Right kidney (tissue), 1 donor: ENCODE data around the gene TENM3.
"Not testable (repeated sequence)": the region's sequence is repeated elsewhere in the genome, so short reads cannot be mapped to it uniquely, and the experiment has no call there.

Source experiments
- DNase-seq: peaks from one replicate; pipeline ENCODE4 v3.0.0-alpha.2; 2016

The TENM3 gene

DNA sequence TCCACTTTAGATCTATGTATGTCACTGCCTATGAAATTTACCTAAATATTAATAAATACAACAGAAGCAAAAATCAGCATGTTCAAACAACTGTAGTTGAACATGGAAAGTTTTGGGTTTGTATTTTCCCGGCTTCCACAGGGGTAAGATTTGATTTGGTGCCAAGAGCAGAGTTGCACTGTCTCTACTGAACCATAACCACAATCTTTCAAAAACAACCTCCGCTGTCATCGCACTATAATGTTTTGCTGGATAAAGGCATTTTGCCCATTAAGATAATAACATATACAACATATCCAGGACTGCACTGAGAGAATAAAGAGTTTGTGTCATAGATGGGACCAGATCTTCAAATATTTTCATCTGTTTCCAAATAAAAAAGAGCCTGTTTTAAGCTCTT is 94.9 kb downstream of the TENM3 start:
- DNase-seq: no peak

DNA sequence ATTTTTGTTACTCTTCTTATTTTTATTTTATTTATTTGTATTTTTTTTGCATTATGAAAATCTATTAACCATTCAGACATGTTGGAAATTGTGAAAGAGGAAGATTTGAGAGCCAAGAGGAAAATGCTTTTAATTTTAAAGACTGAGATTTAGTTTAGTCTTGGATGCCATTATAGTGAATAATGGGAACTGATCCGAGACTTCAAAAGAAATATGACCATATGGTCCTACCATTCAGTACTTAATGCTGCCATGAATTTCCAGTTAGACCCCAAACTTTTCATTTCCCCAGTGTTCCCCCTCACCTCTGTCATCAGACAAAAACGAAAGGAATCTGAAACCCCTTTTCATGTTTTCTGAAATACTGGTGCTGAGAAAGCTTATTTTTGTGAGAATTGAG is 95.5 kb downstream of the TENM3 start:
- no peak for DNase-seq

DNA sequence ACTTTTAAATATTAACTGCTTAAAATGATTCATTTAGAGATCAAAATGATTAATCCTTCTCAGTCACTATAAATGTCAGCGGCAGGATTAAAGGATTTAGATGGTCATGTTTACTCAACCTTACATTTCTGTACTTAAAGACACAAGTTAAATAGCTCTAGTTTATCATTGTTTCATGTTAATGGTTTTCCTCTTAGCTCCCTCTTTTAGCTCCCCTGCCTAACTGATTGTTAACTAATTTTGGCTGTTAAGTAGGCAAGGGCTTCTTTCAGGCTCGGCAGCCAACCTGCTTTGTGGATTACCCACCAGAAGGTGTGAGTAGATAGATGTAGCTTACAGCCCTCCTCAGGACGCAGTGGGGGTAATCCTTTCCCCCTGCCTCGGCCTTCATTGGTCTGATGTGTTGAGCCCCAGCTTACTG is 96.0 kb downstream of the TENM3 start:
- no peak for DNase-seq

DNA sequence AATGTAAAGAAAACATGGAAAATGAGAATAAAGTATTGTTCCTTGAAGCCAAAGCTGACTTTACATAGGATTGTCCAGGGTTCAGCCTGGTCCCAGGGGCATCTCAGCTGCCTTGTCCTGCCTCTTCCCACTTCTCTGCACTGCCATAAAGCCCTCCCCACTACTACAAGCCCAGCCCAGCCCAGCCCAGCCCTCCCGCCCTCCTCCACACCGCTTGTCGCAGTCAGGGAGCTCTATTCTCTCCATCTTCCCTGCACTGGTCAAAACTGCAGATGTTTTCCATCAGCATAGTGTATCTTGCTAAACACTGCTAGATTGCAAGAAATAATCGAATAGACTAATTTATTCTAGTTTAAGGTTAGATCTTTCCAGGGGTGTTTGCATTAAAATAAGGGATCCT is 100.3 kb downstream of the TENM3 start:
- no peak for DNase-seq

- no peak for DNase-seq
These were observed 101.8 kb downstream of the TENM3 start for GRCh38 chr4:182344968-182345367.

GRCh38 chr4:182346250-182346649 is 103.0 kb downstream of the TENM3 start:
- no peak for DNase-seq

GRCh38 chr4:182346675-182347375 is 103.6 kb downstream of the TENM3 start:
- no peak for DNase-seq

GRCh38 chr4:182348779-182349326 is 105.7 kb downstream of the TENM3 start:
- no peak for DNase-seq

- no peak for DNase-seq
These were observed 106.8 kb downstream of the TENM3 start for GRCh38 chr4:182350041-182350440.

- DNase-seq: no peak
These were observed 108.3 kb downstream of the TENM3 start for GRCh38 chr4:182351485-182351884.

GRCh38 chr4:182354106-182354505 is 110.9 kb downstream of the TENM3 start:
- no peak for DNase-seq

- no peak for DNase-seq
These were observed 111.7 kb downstream of the TENM3 start for GRCh38 chr4:182354867-182355266.

DNA sequence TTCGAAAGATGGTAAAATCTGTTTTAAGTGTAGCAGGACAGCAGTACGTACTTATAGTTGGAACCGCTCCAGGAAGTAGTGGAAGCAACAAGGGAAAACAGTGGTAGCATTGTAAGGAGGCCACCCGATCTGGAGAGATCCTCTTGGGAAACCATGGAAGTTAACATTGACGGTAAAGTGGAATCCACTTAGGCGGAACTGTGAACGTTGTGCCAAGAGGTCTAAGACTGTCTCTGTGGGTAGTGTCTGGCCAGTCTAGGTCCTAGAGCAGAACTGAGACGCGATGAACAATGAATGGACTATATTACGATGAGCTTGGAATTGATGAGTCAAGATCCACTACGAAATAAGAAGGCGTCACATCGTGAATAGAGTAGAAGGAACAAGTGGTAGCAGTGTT is 124.0 kb downstream of the TENM3 start:
- DNase-seq: no peak

GRCh38 chr4:182369211-182369610 is 126.0 kb downstream of the TENM3 start:
- DNase-seq: no peak

GRCh38 chr4:182370491-182370890 is 127.3 kb downstream of the TENM3 start:
- no peak for DNase-seq

DNA sequence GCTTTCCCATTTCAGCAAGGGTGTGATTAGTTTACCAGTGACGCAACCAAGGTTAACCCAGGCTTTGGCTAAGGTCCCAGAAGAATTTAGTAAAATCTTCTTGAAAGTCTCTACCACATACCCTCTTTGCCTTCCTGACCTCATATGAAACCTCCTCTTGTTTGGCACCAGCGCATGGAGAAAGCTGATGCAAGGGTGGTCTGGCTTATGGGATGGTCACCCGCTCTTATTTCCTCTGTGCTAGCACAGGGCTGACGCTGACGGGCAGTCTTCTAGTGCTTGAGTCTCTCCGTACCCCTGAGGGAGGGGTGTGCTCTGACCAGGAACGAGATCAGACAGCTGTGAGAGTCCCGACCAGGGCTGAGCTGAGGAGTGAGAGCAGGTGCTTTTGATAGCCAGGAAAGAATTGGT is 137.6 kb downstream of the TENM3 start:
- DNase-seq: no peak

DNA sequence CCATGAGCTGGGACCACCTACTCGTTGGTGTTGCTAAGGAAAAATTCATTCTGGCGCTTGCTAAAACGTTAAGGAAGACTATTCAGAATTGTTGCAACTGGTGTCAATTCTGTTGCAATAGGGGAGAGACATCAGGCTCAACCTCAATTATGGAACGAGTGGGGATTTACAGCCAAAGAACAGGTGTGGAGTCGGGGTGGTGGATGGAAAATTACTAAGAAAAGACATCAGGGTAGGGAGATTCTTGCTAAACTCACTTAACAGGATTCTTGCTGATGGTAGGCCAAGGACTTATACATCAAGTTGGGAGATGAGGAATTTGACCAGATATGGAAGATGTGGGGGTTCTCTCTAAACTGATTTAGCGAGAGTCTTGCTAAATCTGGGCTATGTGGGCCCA is 139.7 kb downstream of the TENM3 start:
- DNase-seq: no peak

- DNase-seq: no peak
These were observed 141.5 kb downstream of the TENM3 start for GRCh38 chr4:182384631-182385091.

DNA sequence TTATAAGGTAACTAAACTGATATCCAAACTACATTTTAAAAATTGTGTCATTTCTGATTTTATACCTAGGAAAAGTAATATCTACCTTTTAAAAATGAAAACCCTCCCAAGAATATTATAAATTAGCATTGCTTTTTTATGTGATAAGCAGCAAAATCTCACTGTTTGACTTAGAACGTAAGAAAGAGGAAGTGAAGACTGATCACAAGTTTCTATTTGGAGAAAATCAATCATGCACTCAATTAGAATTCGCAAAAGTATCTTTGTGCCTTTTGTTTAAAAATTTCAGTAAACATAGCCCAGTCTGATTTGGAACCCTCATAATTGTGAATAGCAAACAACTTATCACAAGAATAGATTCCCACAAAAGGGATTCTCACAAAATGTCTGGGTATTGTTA is 142.7 kb downstream of the TENM3 start:
- DNase-seq: no peak

- not testable (repeated sequence) for DNase-seq
These were observed 143.4 kb downstream of the TENM3 start for GRCh38 chr4:182386576-182386975.

- no peak for DNase-seq
These were observed 148.0 kb downstream of the TENM3 start for GRCh38 chr4:182391111-182391684.

- DNase-seq: no peak
These were observed 151.0 kb downstream of the TENM3 start for GRCh38 chr4:182394181-182394580.

- DNase-seq: no peak
These were observed 156.9 kb downstream of the TENM3 start for GRCh38 chr4:182400081-182400480.

- no peak for DNase-seq
These were observed 157.6 kb downstream of the TENM3 start for GRCh38 chr4:182400790-182401189.
